ENCODE data around the gene SPPL2B.

Gene SPPL2B

GRCh38 chr19:2302319-2303210 is 25.9 kb upstream of the SPPL2B start:
- DNase-seq = peak; percentile 51

GRCh38 chr19:2303211-2303798 is 25.2 kb upstream of the SPPL2B start:
- no peak for DNase-seq

GRCh38 chr19:2305452-2306280 is 22.8 kb upstream of the SPPL2B start:
- no peak for DNase-seq

- no peak for DNase-seq
These were observed 22.1 kb upstream of the SPPL2B start for GRCh38 chr19:2306281-2306806.

GRCh38 chr19:2306971-2307370 is 21.5 kb upstream of the SPPL2B start:
- no peak for DNase-seq

GRCh38 chr19:2307518-2308012 is 20.9 kb upstream of the SPPL2B start:
- DNase-seq = no peak

GRCh38 chr19:2308114-2308556 is 20.3 kb upstream of the SPPL2B start, which contains the start of gene LINGO3:
LINGO3 (minus strand) TSS chr19:2308154; CDS start chr19:2291776, 16,378 bp downstream.
- DNase-seq = no peak

- no peak for DNase-seq
These were observed 18.6 kb upstream of the SPPL2B start for GRCh38 chr19:2309734-2310362.

GRCh38 chr19:2311093-2311492 is 17.4 kb upstream of the SPPL2B start:
- no peak for DNase-seq

- no peak for DNase-seq
These were observed 15.5 kb upstream of the SPPL2B start for GRCh38 chr19:2312820-2313501.

- DNase-seq = no peak
These were observed 13.2 kb upstream of the SPPL2B start for GRCh38 chr19:2315121-2315817.

- peak; percentile 96 for DNase-seq
These were observed 12.6 kb upstream of the SPPL2B start for GRCh38 chr19:2315818-2316353.

GRCh38 chr19:2317300-2317699 is 11.2 kb upstream of the SPPL2B start:
- no peak for DNase-seq

- no peak for DNase-seq
These were observed 10.7 kb upstream of the SPPL2B start for GRCh38 chr19:2317756-2318155.

GRCh38 chr19:2318923-2319322 is 9.6 kb upstream of the SPPL2B start:
- DNase-seq = no peak

- DNase-seq = no peak
These were observed 8.9 kb upstream of the SPPL2B start for GRCh38 chr19:2319551-2319950.

- no peak for DNase-seq
These were observed 8.4 kb upstream of the SPPL2B start for GRCh38 chr19:2320049-2320448.

GRCh38 chr19:2320939-2321338 is 7.5 kb upstream of the SPPL2B start:
- no peak for DNase-seq

GRCh38 chr19:2321565-2322283 is 6.8 kb upstream of the SPPL2B start:
- DNase-seq = no peak

- no peak for DNase-seq
These were observed 4.8 kb upstream of the SPPL2B start for GRCh38 chr19:2323707-2324106.

Data from MV-4-11 (cell line).